ENCODE results near the gene HLA-DPA1. TPM values are rescaled to one million over a fixed set of nuclear protein-coding genes. Genes with fewer than 3 reads are reported as not detected.

Gene HLA-DPA1
- total RNA-seq, 1 donor from 2014 or later: 285 TPM

DNA sequence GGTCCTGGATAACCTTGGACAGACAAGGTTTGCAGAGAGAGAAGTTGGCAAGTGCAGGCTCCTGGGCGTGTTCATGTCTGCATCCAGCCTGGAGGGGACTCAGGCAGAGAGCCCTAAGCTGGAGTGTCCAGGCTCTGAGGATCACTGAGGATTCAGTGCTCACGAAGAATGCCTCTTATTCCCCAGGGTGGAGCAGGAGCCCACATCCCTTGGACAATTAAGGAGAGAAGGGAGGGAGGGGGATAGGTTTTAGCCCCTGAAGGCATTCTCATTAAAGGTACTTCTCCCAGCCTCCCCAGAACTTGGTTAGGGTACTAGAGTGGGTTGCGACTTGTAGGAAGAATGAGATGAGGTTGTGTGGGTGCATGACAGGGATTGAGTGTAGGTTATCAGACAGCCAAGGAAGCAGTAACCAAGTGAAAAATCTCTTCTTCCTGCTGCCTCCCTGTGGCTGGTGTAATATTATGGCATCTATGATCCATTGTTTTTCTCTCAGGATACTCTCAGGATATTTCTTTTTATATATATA lies 3.0 kb upstream of the HLA-DPA1 start:
- no peaks in the 10 kb centered on the region for H3K9me3 ChIP-seq
- H3K4me3 ChIP-seq: peak overlapping the region; percentile 30 to 55

DNA sequence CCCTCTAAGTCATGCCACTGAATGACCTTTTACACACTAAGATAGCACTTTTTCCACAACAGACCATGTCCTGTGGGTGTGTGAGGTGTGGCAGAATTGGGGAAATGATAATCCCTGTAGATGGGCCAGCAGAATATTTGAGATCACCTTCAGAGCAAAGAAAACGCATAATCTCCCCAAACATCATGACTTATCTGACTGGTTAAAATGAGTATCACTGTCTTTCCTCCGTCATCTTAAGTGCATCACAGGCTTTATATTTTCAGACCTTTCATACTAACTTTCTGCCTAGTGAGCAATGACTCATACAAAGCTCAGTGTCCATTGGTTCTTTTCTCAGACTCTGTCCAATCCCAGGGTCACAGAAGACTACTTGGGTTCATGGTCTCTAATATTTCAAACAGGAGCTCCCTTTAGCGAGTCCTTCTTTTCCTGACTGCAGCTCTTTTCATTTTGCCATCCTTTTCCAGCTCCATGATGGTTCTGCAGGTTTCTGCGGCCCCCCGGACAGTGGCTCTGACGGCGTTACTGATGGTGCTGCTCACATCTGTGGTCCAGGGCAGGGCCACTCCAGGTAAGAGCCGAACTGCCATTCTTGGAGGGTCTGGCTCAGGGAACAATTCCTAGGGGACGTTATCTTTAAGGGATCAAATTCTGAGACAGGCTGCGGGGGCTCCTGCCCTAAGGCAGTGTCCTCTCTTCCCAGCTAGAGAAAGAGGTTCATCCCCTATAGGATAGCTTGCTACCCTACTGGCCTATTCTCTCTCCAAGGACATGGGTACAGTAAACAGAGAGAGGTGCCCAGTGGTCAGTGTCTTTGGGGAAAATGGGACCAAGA lies 2.3 kb upstream of the HLA-DPA1 start, which contains the start of gene HLA-DPB1:
TSS of gene HLA-DPB1 (plus strand) at position 423 of the 838 bp plus-strand sequence. CDS start at position 475, 52 bp downstream.
- no peaks in the 10 kb centered on the region for H3K36me3 ChIP-seq
- peak within 1 kb of the TSS; percentile 30 to 55 for H3K4me3 ChIP-seq
- intact Hi-C loops (cut with DNase I): loop anchor here (10.0 kb wide), 1 partner anchor 181 kb away; no protein-coding TSS in a partner anchor
- H3K27ac ChIP-seq: peak within 1 kb of the TSS; percentile 46 to 67
- no peak for DNase-seq (ENCODE audit: low spot score in 2 of 2)
- TF ChIP-seq, protein P1, sequence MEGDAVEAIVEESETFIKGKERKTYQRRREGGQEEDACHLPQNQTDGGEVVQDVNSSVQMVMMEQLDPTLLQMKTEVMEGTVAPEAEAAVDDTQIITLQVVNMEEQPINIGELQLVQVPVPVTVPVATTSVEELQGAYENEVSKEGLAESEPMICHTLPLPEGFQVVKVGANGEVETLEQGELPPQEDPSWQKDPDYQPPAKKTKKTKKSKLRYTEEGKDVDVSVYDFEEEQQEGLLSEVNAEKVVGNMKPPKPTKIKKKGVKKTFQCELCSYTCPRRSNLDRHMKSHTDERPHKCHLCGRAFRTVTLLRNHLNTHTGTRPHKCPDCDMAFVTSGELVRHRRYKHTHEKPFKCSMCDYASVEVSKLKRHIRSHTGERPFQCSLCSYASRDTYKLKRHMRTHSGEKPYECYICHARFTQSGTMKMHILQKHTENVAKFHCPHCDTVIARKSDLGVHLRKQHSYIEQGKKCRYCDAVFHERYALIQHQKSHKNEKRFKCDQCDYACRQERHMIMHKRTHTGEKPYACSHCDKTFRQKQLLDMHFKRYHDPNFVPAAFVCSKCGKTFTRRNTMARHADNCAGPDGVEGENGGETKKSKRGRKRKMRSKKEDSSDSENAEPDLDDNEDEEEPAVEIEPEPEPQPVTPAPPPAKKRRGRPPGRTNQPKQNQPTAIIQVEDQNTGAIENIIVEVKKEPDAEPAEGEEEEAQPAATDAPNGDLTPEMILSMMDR (IDR thresholded peaks at IDR 0.05): no peak
- H3K4me1 ChIP-seq: no peaks in the 10 kb centered on the region
- H3K27me3 ChIP-seq: no peaks in the 10 kb centered on the region
- H3K9me3 ChIP-seq: no peaks in the 10 kb centered on the region

More for the DNA sequence above, 3.0 kb upstream of the HLA-DPA1 start:
- peaks cover 0 to under 1% of the 10 kb centered on the region in 2 donors for H3K4me1 ChIP-seq
- no peaks in the 10 kb centered on the region for H3K36me3 ChIP-seq
- no peaks in the 10 kb centered on the region for H3K27me3 ChIP-seq
- peak overlapping the region; percentile 46 to 67 for H3K27ac ChIP-seq
- no peak for DNase-seq (ENCODE audit: low spot score in 2 of 2)
- intact Hi-C loops (cut with DNase I): loop anchor here (10.0 kb wide), 1 partner anchor 182 kb away; no protein-coding TSS in a partner anchor
- TF ChIP-seq, protein P1 (IDR thresholded peaks at IDR 0.05): no peak

DNA sequence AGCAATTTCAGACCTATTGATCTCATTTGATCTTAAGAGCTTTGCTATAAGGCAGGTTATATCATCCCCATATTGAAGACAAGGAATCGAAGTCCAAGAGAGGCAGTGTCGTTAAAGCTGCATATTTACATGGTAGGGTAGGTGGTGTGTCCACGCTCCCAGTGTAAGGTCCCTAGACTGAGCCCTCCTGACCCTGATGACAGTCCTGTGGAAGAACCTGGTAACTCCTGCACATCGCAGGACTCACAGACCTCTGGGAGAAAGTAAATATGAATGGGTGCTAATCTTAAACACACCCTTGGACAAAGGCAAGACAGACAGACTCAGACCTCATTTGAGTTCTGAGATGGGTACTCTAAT lies 1.7 kb upstream of the HLA-DPA1 start:
- no peak overlapping the region for H3K4me3 ChIP-seq
- intact Hi-C loops (cut with DNase I): loop anchor here (10.0 kb wide), 1 partner anchor 180 kb away; no protein-coding TSS in a partner anchor
- no peaks in the 10 kb centered on the region for H3K27me3 ChIP-seq
- no peak for DNase-seq (ENCODE audit: low spot score in 2 of 2)
- no peaks in the 10 kb centered on the region for H3K4me1 ChIP-seq
- TF ChIP-seq, protein P1 (IDR thresholded peaks at IDR 0.05): no peak
- H3K36me3 ChIP-seq: no peaks in the 10 kb centered on the region
- peak overlapping the region; percentile 20 to 44 for H3K27ac ChIP-seq
- no peaks in the 10 kb centered on the region for H3K9me3 ChIP-seq

DNA sequence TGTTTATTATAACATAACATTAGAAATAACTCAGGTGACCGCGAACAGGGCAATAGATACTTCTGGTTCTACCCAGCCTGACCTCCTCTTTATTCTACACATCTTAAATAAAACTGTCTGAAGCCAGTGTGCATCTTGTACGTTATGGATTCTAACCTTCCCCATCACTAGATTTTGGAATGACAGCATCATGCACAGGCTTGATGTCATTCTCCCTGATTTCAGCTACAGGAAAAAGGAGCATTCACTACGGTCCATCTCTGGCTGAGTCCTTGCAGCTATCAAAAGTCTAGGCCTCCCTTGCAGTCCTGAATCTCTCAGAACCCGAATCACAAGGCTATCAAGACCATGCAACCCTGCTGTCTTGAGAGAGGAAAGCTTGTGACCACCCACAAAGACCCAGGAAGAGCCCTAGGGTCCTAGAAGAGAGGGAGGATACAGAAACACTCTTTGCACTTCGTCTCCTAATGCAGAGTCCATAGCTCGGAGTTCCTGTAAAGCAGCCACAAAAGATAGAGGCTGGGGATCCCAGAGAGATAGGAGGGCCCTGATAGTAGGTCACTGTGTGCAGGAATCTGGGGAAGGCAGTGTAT lies 845 bp downstream of the HLA-DPA1 start:
- H3K36me3 ChIP-seq: peaks cover 0 to 9% of the 10 kb centered on the region in 2 donors
- intact Hi-C loops (cut with DNase I): loop anchor here (10.0 kb wide), 1 partner anchor 178 kb away; no protein-coding TSS in a partner anchor
- no peaks in the 10 kb centered on the region for H3K27me3 ChIP-seq
- no peaks in the 10 kb centered on the region for H3K4me1 ChIP-seq
- TF ChIP-seq, protein P1 (IDR thresholded peaks at IDR 0.05): no peak
- DNase-seq (ENCODE audit: low spot score in 2 of 2): no peak
- no peaks in the 10 kb centered on the region for H3K9me3 ChIP-seq
- peak overlapping the region; percentile 26 to 47 for H3K4me3 ChIP-seq
- H3K27ac ChIP-seq: peak overlapping the region in 1 of 2 donors; percentile 18

DNA sequence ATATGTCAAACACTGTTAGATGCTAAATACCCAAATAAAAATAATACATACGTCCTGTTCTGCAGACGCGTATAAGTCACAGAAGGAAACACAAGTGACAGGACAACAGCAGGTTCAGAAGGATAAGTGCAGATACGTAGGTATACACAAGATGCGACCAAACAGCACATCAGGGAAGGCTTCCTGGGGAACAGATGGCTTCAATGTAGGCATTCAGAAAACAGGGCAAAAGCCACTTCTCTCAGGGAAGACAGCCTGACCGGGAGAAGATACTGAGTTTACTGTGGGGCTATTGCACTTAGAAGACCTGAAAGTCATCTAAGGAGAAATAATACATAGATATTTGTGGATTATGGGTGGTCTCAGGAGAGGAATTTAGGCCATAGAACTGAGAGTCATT lies 1.9 kb downstream of the HLA-DPA1 start:
- Histone ChIP-seq H3K27ac (no peak overlapping the region), H3K36me3 (peaks cover 0 to 9% of the 10 kb centered on the region in 2 donors), H3K4me3 (no peak overlapping the region), H3K9me3 (no peaks in the 10 kb centered on the region), H3K4me1 (no peaks in the 10 kb centered on the region), H3K27me3 (no peaks in the 10 kb centered on the region)
- TF ChIP-seq, protein P1 (IDR thresholded peaks at IDR 0.05): no peak
- intact Hi-C loops (cut with DNase I): loop anchor here (10.0 kb wide), 1 partner anchor 177 kb away; no protein-coding TSS in a partner anchor
- DNase-seq (ENCODE audit: low spot score in 2 of 2): no peak
